GM12878 (cell line): ENCODE results near the gene RFLNA. TPM values are rescaled to one million over a fixed set of nuclear protein-coding genes. Genes with fewer than 3 reads are reported as not detected.

Experiments used
- ATAC-seq: fragments of 200-7000 bp; cut with Tn5 transposase; 3 replicates; pipeline ENCODE4 v1.9.1; 2020; ENCODE audit warnings: mild to moderate bottlenecking, moderate library complexity
- BruUV-seq: library from RNA; stranded (reverse); fragments of 400-500 nt; replicated peaks from 2 replicates; lab custom pipeline; 2021; lab: Mats Ljungman, UMichigan
- CTCF ChIA-PET: fragments of 300-600 bp; sonication (Branson Sonifier 250); formaldehyde crosslinking; extraction: SDS; loops from one replicate; lab custom pipeline; 2021; ENCODE audit warnings: inconsistent platforms; lab: Yijun Ruan, JAX
- POLR2A ChIA-PET: fragments of 350-600 bp; formaldehyde crosslinking; extraction: SDS; loops from one replicate; lab custom pipeline; 2021; ENCODE audit warnings: inconsistent platforms; lab: Charles Lee
- RAD21 ChIA-PET: fragments of 300-600 bp; sonication (Branson Sonifier 250); formaldehyde crosslinking; loops from one replicate; lab custom pipeline; 2023; ENCODE audit warnings: antibody characterized with exemption; ENCODE audit not compliant: unreplicated experiment; lab: Charles Lee
- SMC1A ChIA-PET: fragments of 300-600 bp; sonication (Branson Sonifier 250); formaldehyde crosslinking; loops from one replicate; lab custom pipeline; 2023; ENCODE audit not compliant: unreplicated experiment, uncharacterized antibody; lab: Charles Lee
- DNase-seq: peaks from one replicate; pipeline ENCODE4 v3.0.0-alpha.2; 2011; ENCODE audit warnings: low read depth, low spot score
- FAIRE-seq: peaks from 3 replicates; lab custom pipeline; 2011; peaks lifted over from hg19 to GRCh38; lab: Jason Lieb, UNC
- H2AFZ ChIP-seq: 2 replicates; pipeline ENCODE4 v1.6.0; 2011; ENCODE audit warnings: low read depth, low read length, control low read depth; ENCODE audit not compliant: control insufficient read depth
- H3K27ac ChIP-seq: 2 replicates; pipeline ENCODE4 v1.5.1; 2011; ENCODE audit warnings: control low read depth; ENCODE audit not compliant: control insufficient read depth, insufficient read depth
- H3K27me3 ChIP-seq, 2 experiments: replicated peaks in 1 of 2; 2 replicates each; pipeline versions ENCODE4 v1.6.0 to v1.6.1; 2011; ENCODE audit warnings: low read length in 1 of 2; ENCODE audit not compliant: control insufficient read depth in 2 of 2, insufficient read depth in 2 of 2
- H3K36me3 ChIP-seq, 2 experiments: 2 replicates each; pipeline ENCODE4 v1.5.1; 2011; ENCODE audit warnings: low read length in 1 of 2; ENCODE audit not compliant: control insufficient read depth in 2 of 2, insufficient read depth in 2 of 2
- H3K4me1 ChIP-seq: 2 replicates; pipeline ENCODE4 v1.6.1; 2011; ENCODE audit warnings: mild to moderate bottlenecking, low read length, moderate library complexity, mixed read lengths; ENCODE audit not compliant: control insufficient read depth, insufficient read depth
- H3K4me2 ChIP-seq: 2 replicates; pipeline ENCODE4 v1.6.0; 2011; ENCODE audit warnings: control low read depth; ENCODE audit not compliant: control insufficient read depth, insufficient read depth
- H3K4me3 ChIP-seq: fragments of 200-600 bp; sonication (generic); 2 replicates; pipeline ENCODE4 v1.5.1; 2016
- H3K79me2 ChIP-seq: 2 replicates; pipeline ENCODE4 v1.6.0; 2011; ENCODE audit warnings: low read length; ENCODE audit not compliant: control insufficient read depth, insufficient read depth
- H3K9ac ChIP-seq: 2 replicates; pipeline ENCODE4 v1.8.0; 2011; ENCODE audit warnings: low read length, control low read depth, mixed read lengths; ENCODE audit not compliant: control insufficient read depth, insufficient read depth
- H3K9me3 ChIP-seq: replicated peaks from 3 replicates; pipeline ENCODE4 v1.5.1; 2011; ENCODE audit warnings: mild to moderate bottlenecking, low read length; ENCODE audit not compliant: control insufficient read depth, insufficient read depth
- H4K20me1 ChIP-seq: 2 replicates; pipeline ENCODE4 v1.6.0; 2011; ENCODE audit not compliant: control insufficient read depth, insufficient read depth
- BRCA1 ChIP-seq: IDR thresholded peaks from 2 replicates; pipeline ENCODE4 v1.6.1; 2011; ENCODE audit warnings: low read depth, low read length, improper control_type of control experiment
- CHD2 ChIP-seq: IDR thresholded peaks from 2 replicates; pipeline ENCODE4 v1.6.1; 2011; ENCODE audit warnings: low read depth, low read length, improper control_type of control experiment, borderline replicate concordance
- CTCF ChIP-seq, 3 experiments: IDR thresholded peaks in 2 of 3; conservative IDR thresholded peaks in 1 of 3; 2 replicates each; pipeline ENCODE4 v1.5.1; 2011; ENCODE audit warnings: low read depth in 3 of 3, low read length in 3 of 3, mild to moderate bottlenecking in 3 of 3, control low read depth in 2 of 3, moderate library complexity in 2 of 3, inconsistent platforms in 1 of 3, mixed read lengths in 1 of 3; ENCODE audit not compliant: control insufficient read depth in 2 of 3, insufficient read depth in 1 of 3; ENCODE audit errors: extremely low read depth in 1 of 3
- NFYA ChIP-seq: IDR thresholded peaks from 2 replicates; pipeline ENCODE4 v1.6.1; 2011; ENCODE audit warnings: low read depth, mild to moderate bottlenecking, low read length, improper control_type of control experiment, borderline replicate concordance
- NR2C2 ChIP-seq: IDR thresholded peaks from 2 replicates; pipeline ENCODE4 v1.6.1; 2011; ENCODE audit warnings: borderline replicate concordance, low read depth; ENCODE audit not compliant: control insufficient read depth, insufficient read length
- POU2F2 ChIP-seq: IDR thresholded peaks from 3 replicates; pipeline ENCODE4 v1.6.1; 2011; ENCODE audit warnings: low read depth, mild to moderate bottlenecking, low read length, borderline replicate concordance
- TCF7 ChIP-seq: IDR thresholded peaks from 2 replicates; pipeline ENCODE4 v1.6.1; 2014; ENCODE audit warnings: antibody characterized with exemption, borderline replicate concordance
- WGBS: methylation state at CpG from one replicate; pipeline ENCODE4 v1.1.6; 2016; ENCODE audit warnings: low lambda C conversion rate; ENCODE audit not compliant: insufficient replicate concordance, insufficient coverage; ENCODE audit errors: missing lambda C conversion rate; 5-methylcytosine and 5-hydroxymethylcytosine counted together
- in situ Hi-C: fragments of 300-500 bp; cut with MboI; formaldehyde crosslinking; loops from 9 replicates; pipeline ENCODE4 v1.14.3; 2018; ENCODE audit warnings: mixed read lengths
- intact Hi-C: fragments of 100-400 bp; cut with micrococcal nuclease; formaldehyde crosslinking; loops from one replicate; pipeline ENCODE4 v1.14.2; 2022; ENCODE audit not compliant: unreplicated experiment
- polyA plus RNA-seq, 11 experiments: library from polyadenylated mRNA; depleted of rRNA in 4 of 11; unstranded in 6 of 11; stranded (reverse) in 5 of 11; fragments of >200 nt; fragmentation: Nextera tagmentation in 4 of 11; fragmentation: Illumina TruSeq in 1 of 11; extraction: Ambion mirVana in 4 of 11; extraction: Trizol in 1 of 11; gene quantifications; 1 replicate in 1 of 11; 2 replicates in 10 of 11; pipeline versions ENCODE4 v1.2.1 to v1.2.3, GENCODE V29; 2011 to 2016; ENCODE audit warnings: inconsistent platforms in 2 of 11, missing spikeins in 2 of 11, low read depth in 1 of 11
- total RNA-seq, 4 experiments: library from RNA; depleted of rRNA in 3 of 4; stranded (reverse); fragments of >200 nt in 3 of 4; fragmentation: Illumina TruSeq in 1 of 4; extraction: Trizol in 1 of 4; gene quantifications; 2 replicates each; pipeline versions ENCODE4 v1.2.1 to v1.2.3, GENCODE V29; 2013 to 2021

Gene RFLNA
- total and polyA plus RNA-seq, 10 of the 15 experiments (the other 5 are each of a cell fraction or from before 2014, with no cell fraction given) = 0.08 TPM; not detected in 9

- Histone ChIP-seq H3K4me3 (no peak overlapping the region), H3K27ac (no peak overlapping the region)
- no peak for TF ChIP-seq TCF7
- no peak for TF ChIP-seq BRCA1
- no peak for TF ChIP-seq NR2C2
- TF ChIP-seq CHD2 = no peak
- TF ChIP-seq POU2F2 = no peak
- TF ChIP-seq NFYA = no peak
- no peak for TF ChIP-seq CTCF (IDR thresholded peaks at IDR 0.05 in 2 of 3, conservative IDR thresholded peaks at IDR 0.05 in 1 of 3; ENCODE audit: control insufficient read depth in 2 of 3, extremely low read depth in 1 of 3, insufficient read depth in 1 of 3, low read depth in 3 of 3, low read length in 3 of 3)
- TF ChIP-seq, all 136 proteins: peak for 0
- H3K9me3 ChIP-seq = no peaks in the 10 kb centered on the region
- ATAC-seq = no peak
- FAIRE-seq = no peak
- DNase-seq = no peak
- no peaks in the 10 kb centered on the region for H3K79me2 ChIP-seq
- ChIA-PET SMC1A (no interaction called here), CTCF (no interaction called here), RAD21 (no interaction called here), POLR2A (no interaction called here)
- H3K36me3 ChIP-seq = no peaks in the 10 kb centered on the region
- H3K4me2 ChIP-seq = no peak overlapping the region
- no peaks in the 10 kb centered on the region for H3K4me1 ChIP-seq
- intact Hi-C loops = no loop called here
- no peaks in the 10 kb centered on the region for H4K20me1 ChIP-seq
- WGBS = 23% methylated on average over 4 of the region's 4 CpGs
- no peak overlapping the region for H3K9ac ChIP-seq
- H3K27me3 ChIP-seq = no peaks in the 10 kb centered on the region
- in situ Hi-C loops = no loop called here
- no peak overlapping the region for H2AFZ ChIP-seq
- BruUV-seq = no TSS peak
These were observed 27.6 kb upstream of the RFLNA start for GRCh38 chr12:124267205-124267778.
